K562 (cell line): ENCODE data around the gene MAD2L1BP. TPM values are rescaled to one million over a fixed set of nuclear protein-coding genes. Genes with fewer than 3 reads are reported as not detected.
A peak's percentile ranks its signal among the peaks of the same experiment; 100 is the strongest.

Source experiments
- ARID3B ChIP-seq: fragments of 250-450 bp; sonication (Bioruptor Pico); IDR thresholded peaks from 2 replicates; pipeline ENCODE4 v1.4.0; 2020; ENCODE audit warnings: borderline replicate concordance
- ARNT ChIP-seq, 2 experiments: fragments of 450-650 bp; IDR thresholded peaks; 2 replicates each; pipeline ENCODE4 v1.6.1; 2016; ENCODE audit warnings: mild to moderate bottlenecking in 1 of 2
- BRD9 ChIP-seq: fragments of 450-650 bp; IDR thresholded peaks from 2 replicates; pipeline ENCODE4 v1.6.1; 2018; ENCODE audit warnings: low read depth; ENCODE audit not compliant: partially characterized antibody
- CBX3 ChIP-seq, 2 experiments: IDR thresholded peaks; 1 replicate in 1 of 2; 2 replicates in 1 of 2; pipeline ENCODE4 v1.6.1; 2012; ENCODE audit warnings: inconsistent platforms in 2 of 2, low read length in 2 of 2, borderline replicate concordance in 1 of 2, control low read depth in 1 of 2
- E2F5 ChIP-seq: sonication (generic); formaldehyde crosslinking; IDR thresholded peaks from 2 replicates; pipeline ENCODE4 v1.8.0; 2022; ENCODE audit warnings: mild to moderate bottlenecking, missing genetic modification reagents
- ETS2 ChIP-seq: IDR thresholded peaks from 2 replicates; pipeline ENCODE4 v1.6.1; 2016; ENCODE audit warnings: borderline replicate concordance, missing genetic modification characterization, mild to moderate bottlenecking, moderate library complexity, missing compliant biosample characterization; ENCODE audit not compliant: poor library complexity, severe bottlenecking
- FOXK1 ChIP-seq: sonication (generic); formaldehyde crosslinking; IDR thresholded peaks from 2 replicates; pipeline ENCODE4 v1.8.0; 2022; ENCODE audit warnings: missing genetic modification reagents, mild to moderate bottlenecking, borderline replicate concordance
- HDAC3 ChIP-seq: fragments of 450-650 bp; IDR thresholded peaks from 2 replicates; pipeline ENCODE4 v1.6.1; 2018; ENCODE audit warnings: borderline replicate concordance, mild to moderate bottlenecking, moderate library complexity; ENCODE audit not compliant: partially characterized antibody
- KAT7 ChIP-seq: sonication (generic); formaldehyde crosslinking; IDR thresholded peaks from 2 replicates; pipeline ENCODE4 v1.8.0; 2022; ENCODE audit warnings: missing genetic modification reagents, mild to moderate bottlenecking, borderline replicate concordance
- MCM7 ChIP-seq, 2 experiments: fragments of 450-650 bp; IDR thresholded peaks; 2 replicates each; pipeline ENCODE4 v1.6.1; 2016 to 2018
- MXI1 ChIP-seq: IDR thresholded peaks from 2 replicates; pipeline ENCODE4 v1.6.1; 2011; ENCODE audit warnings: low read depth, mild to moderate bottlenecking, improper control_type of control experiment, low read length
- NELFE ChIP-seq: IDR thresholded peaks from 2 replicates; pipeline ENCODE4 v1.6.1; 2011; ENCODE audit warnings: mild to moderate bottlenecking; ENCODE audit not compliant: insufficient read depth, insufficient read length
- NFYB ChIP-seq: IDR thresholded peaks from 2 replicates; pipeline ENCODE4 v1.6.1; 2011; ENCODE audit warnings: mild to moderate bottlenecking, moderate library complexity; ENCODE audit not compliant: insufficient read length; ENCODE audit errors: extremely low read depth
- PTRF ChIP-seq: fragments of 450-650 bp; IDR thresholded peaks from 2 replicates; pipeline ENCODE4 v1.6.1; 2016; ENCODE audit warnings: mild to moderate bottlenecking, missing genetic modification characterization, missing compliant biosample characterization
- RAD21 ChIP-seq, 2 experiments: fragments of 250-450 bp in 1 of 2; fragments of 450-650 bp in 1 of 2; sonication (Bioruptor Pico) in 1 of 2; formaldehyde crosslinking in 1 of 2; IDR thresholded peaks in 1 of 2; conservative IDR thresholded peaks in 1 of 2; 2 replicates each; pipeline versions ENCODE4 v1.4.0 to v1.8.0; 2020 to 2022; ENCODE audit warnings: mild to moderate bottlenecking in 2 of 2, moderate library complexity in 1 of 2
- RB1 ChIP-seq: fragments of 450-650 bp; IDR thresholded peaks from 2 replicates; pipeline ENCODE4 v1.6.1; 2017; ENCODE audit warnings: low read depth, mild to moderate bottlenecking
- RBM17 ChIP-seq: fragments of 200-400 bp; formaldehyde crosslinking; IDR thresholded peaks from 2 replicates; pipeline ENCODE4 v1.6.1; 2017; ENCODE audit warnings: low read depth, mild to moderate bottlenecking, low read length, borderline replicate concordance
- SRF ChIP-seq, 2 experiments: fragments of 250-450, 450-650 bp in 1 of 2; sonication (Bioruptor Pico) in 1 of 2; sonication (generic) in 1 of 2; formaldehyde crosslinking; IDR thresholded peaks; 2 replicates each; pipeline versions ENCODE4 v1.5.0 to v1.5.1; 2020 to 2022; ENCODE audit warnings: mild to moderate bottlenecking in 1 of 2, missing genetic modification reagents in 1 of 2
- STAT5B ChIP-seq: fragments of 250-450 bp; sonication (Bioruptor Pico); IDR thresholded peaks from 2 replicates; pipeline ENCODE4 v1.8.0; 2021; ENCODE audit warnings: mild to moderate bottlenecking, inconsistent platforms
- ZNF395 ChIP-seq: fragments of 200-800 bp; sonication (Bioruptor generic); IDR thresholded peaks from 2 replicates; pipeline ENCODE4 v1.6.1; 2017; ENCODE audit warnings: missing genetic modification characterization, missing compliant biosample characterization
- ZNF41 ChIP-seq: fragments of 250-450 bp; sonication (Bioruptor Pico); conservative IDR thresholded peaks from 2 replicates; pipeline ENCODE4 v1.4.0; 2020; ENCODE audit warnings: mild to moderate bottlenecking
- ZNF431 ChIP-seq: sonication (generic); formaldehyde crosslinking; IDR thresholded peaks from 2 replicates; pipeline ENCODE4 v1.8.0; 2022; ENCODE audit warnings: mild to moderate bottlenecking, missing genetic modification reagents
- ZNF696 ChIP-seq: fragments of 250-450 bp; sonication (Bioruptor Pico); conservative IDR thresholded peaks from 2 replicates; pipeline ENCODE4 v1.4.0; 2020; ENCODE audit warnings: mild to moderate bottlenecking, moderate library complexity
- polyA plus RNA-seq, 8 experiments: library from polyadenylated mRNA; depleted of rRNA in 4 of 8; stranded (reverse) in 5 of 8; unstranded in 3 of 8; fragments of >200 nt; fragmentation: Nextera tagmentation in 2 of 8; fragmentation: Illumina TruSeq in 1 of 8; extraction: Ambion mirVana in 2 of 8; extraction: Trizol in 1 of 8; gene quantifications; 2 replicates each; pipeline versions ENCODE4 v1.2.1 to v1.2.3, GENCODE V29; 2011 to 2014; ENCODE audit warnings: inconsistent platforms in 1 of 8, missing spikeins in 1 of 8
- total RNA-seq, 7 experiments: library from RNA; depleted of rRNA in 6 of 7; stranded (reverse); fragments of >200 nt in 6 of 7; fragmentation: Illumina TruSeq in 2 of 7; extraction: Trizol in 2 of 7; gene quantifications; 2 replicates each; pipeline versions ENCODE4 v1.2.1 to v1.2.3, GENCODE V29; 2011 to 2021; ENCODE audit warnings: low replicate concordance in 1 of 7

Gene MAD2L1BP
- total and polyA plus RNA-seq, 9 of the 15 experiments (the other 6 are each of a cell fraction or from before 2014, with no cell fraction given), result 69.7 to 321 (median 111) TPM

- TF ChIP-seq E2F5 (CRISPR knock-in tag) (no peak), PTRF (tag) (no peak), SRF (CRISPR knock-in tag; IDR thresholded peaks at IDR 0.05) (peak in 1 of 2 experiments; percentile 17; a peak in 2 of 4 replicates), CBX3 (IDR thresholded peaks at IDR 0.05; ENCODE audit: borderline replicate concordance in 1 of 2, low read length in 2 of 2) (peak in 1 of 2 experiments; percentile 84; a peak in 1 of 3 replicates), ZNF395 (CRISPR knock-in tag) (no peak), ARNT (IDR thresholded peaks at IDR 0.05) (peak in 1 of 2 experiments; percentile 13; a peak in 1 of 4 replicates), RB1 (peak; percentile 97), MCM7 (IDR thresholded peaks at IDR 0.05) (peak in 1 of 2 experiments; percentile 51; a peak in 1 of 4 replicates), NFYB (no peak), KAT7 (CRISPR knock-in tag) (peak; percentile 60; the same call in 1 of the 2 replicates), ETS2 (no peak), MXI1 (0 out of 2 replicates have a peak, but pooled peaks have one; percentile 26), RBM17 (no peak), FOXK1 (peak; percentile 17; the same call in 1 of the 2 replicates), NELFE (no peak), HDAC3 (no peak), ZNF431 (CRISPR knock-in tag) (0 out of 2 replicates have a peak, but pooled peaks have one; percentile 54), ZNF41 (CRISPR knock-in tag) (no peak), BRD9 (peak; percentile 65), RAD21 (CRISPR knock-in tag; conservative IDR thresholded peaks at IDR 0.05 in 1 of 2, IDR thresholded peaks at IDR 0.05 in 1 of 2) (peak; percentile 9 to 24; a peak in 1 of 4 replicates), STAT5B (CRISPR knock-in tag) (no peak), ZNF696 (CRISPR knock-in tag) (0 out of 2 replicates have a peak, but pooled peaks have one; percentile 38), ARID3B (CRISPR knock-in tag) (no peak)
Observed at GRCh38 chr6:43635387-43636307, at the start of gene MAD2L1BP (continued).
